HG03342 (cell line): ENCODE data around the gene SS18.
"Not testable (repeated sequence)": the region's sequence is repeated elsewhere in the genome, so short reads cannot be mapped to it uniquely, and the experiment has no call there.

Experiments
- ATAC-seq: cut with Tn5 transposase; IDR thresholded peaks from one replicate; pipeline ENCODE4 v1.9.1; 2021; ENCODE audit warnings: mild to moderate bottlenecking, moderate library complexity; ENCODE audit not compliant: unreplicated experiment

The SS18 gene, protein sequence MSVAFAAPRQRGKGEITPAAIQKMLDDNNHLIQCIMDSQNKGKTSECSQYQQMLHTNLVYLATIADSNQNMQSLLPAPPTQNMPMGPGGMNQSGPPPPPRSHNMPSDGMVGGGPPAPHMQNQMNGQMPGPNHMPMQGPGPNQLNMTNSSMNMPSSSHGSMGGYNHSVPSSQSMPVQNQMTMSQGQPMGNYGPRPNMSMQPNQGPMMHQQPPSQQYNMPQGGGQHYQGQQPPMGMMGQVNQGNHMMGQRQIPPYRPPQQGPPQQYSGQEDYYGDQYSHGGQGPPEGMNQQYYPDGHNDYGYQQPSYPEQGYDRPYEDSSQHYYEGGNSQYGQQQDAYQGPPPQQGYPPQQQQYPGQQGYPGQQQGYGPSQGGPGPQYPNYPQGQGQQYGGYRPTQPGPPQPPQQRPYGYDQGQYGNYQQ

GRCh38 chr18:26090130-26091046 is at the start of gene SS18:
SS18 (minus strand) TSS chr18:26090613; CDS start chr18:26090569, 44 bp downstream.
- ATAC-seq = peak; percentile 78

GRCh38 chr18:26135548-26135947 is 45.1 kb upstream of the SS18 start:
- no peak for ATAC-seq

- no peak for ATAC-seq
Observed at GRCh38 chr18:26134107-26134506, 43.7 kb upstream of the SS18 start.

DNA sequence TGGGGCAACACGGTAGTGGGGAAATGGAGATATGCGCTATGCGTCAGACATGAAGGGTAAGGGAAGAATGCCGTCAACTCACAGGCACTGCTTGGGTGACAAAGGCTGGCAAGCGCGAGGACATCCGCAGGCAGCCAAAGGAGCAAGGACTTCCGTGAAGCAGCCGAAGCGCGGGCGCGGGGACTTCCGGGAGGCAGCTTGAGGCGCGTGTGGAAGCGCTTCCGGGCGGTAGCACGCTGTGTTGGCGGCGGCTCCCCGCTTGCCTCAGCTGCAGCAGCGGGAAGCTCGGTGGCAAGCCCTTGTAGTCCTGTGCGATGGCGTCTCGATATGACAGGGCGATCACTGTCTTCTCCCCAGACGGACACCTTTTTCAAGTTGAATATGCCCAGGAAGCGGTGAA is 43.2 kb upstream of the SS18 start, which contains the start of gene PSMA8:
Gene PSMA8 (plus strand): TSS at position 218 of the 400 bp plus-strand sequence. CDS start 97 bp downstream, at position 315.
- ATAC-seq = no peak

DNA sequence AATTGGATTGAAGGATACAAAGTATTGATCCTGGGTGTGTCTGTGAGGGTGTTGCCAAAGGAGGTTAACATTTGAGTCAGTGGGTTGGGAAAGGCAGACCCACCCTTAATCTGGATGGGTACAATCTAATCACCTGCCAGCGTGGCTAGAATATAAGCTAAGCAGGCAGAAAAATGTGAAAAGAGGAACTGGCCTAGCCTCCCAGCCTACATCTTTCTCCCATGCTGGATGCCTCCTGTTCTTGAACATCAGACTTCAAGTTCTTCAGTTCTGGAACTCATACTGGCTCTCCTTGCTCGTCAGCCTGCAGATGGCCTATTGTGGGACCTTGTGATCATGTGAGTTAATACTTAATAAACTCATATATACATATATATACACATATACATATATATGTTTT is 37.8 kb upstream of the SS18 start:
- ATAC-seq = not testable (repeated sequence)

- ATAC-seq = no peak
Observed at GRCh38 chr18:26127786-26128185, 37.4 kb upstream of the SS18 start.

DNA sequence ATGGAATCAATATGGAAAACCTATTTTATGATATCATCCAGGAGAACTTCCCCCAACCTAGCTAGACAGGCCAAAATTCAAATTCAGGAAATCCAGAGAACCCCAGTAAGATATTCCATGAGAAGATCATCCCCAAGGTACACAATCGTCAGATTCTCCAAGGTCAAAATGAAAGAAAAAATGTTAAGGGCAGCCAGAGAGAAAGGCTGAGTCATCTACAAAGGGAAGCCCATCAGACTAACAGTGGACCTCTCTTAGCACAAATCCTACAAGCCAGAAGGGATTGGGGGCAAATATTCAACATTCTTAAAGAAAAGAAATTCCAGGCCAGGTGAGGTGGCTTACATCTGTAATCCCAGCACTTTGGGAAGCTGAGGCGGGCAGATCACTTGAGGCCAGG is 31.6 kb upstream of the SS18 start:
- ATAC-seq = not testable (repeated sequence)

DNA sequence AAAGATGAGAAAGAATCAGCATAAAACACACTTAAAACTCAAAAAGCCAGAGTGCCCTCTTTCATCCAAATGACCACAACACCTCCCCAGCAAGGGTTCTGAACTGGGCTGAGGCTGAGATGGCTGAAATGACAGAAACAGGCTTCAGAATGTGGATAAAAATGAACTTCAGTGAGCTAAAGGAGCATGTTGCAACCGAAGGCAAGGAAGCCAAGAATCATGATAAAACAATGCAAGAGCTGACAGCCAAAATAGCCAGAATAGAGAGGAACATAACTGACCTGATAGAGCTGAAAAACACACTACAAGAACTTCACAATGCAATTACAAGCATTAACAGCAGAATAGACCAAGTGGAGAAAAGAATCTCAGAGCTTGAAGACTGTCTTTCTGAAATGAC is 31.1 kb upstream of the SS18 start:
- no peak for ATAC-seq

DNA sequence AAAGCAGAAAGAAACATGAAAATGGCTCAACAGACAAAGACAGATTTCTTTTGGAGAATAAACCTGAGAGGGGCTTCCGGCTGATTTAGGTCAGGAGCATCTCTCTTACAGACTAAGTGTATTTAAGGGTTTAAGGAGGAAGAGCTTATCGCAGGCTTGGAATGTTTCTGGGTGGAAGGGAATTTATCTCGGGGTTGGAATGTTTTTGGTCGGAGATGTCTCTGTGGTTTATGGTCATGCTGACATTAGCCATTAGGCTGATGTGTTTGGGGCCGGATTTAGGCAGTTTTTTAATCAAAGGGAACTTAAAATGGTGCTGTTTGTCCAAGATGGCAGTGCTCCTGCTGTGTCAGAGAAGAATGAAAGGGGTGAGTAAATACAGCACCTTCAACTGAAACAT is 28.8 kb upstream of the SS18 start:
- ATAC-seq = no peak

GRCh38 chr18:26104035-26104434 is 13.6 kb upstream of the SS18 start:
- ATAC-seq = no peak

GRCh38 chr18:26103579-26103978 is 13.2 kb upstream of the SS18 start:
- no peak for ATAC-seq

DNA sequence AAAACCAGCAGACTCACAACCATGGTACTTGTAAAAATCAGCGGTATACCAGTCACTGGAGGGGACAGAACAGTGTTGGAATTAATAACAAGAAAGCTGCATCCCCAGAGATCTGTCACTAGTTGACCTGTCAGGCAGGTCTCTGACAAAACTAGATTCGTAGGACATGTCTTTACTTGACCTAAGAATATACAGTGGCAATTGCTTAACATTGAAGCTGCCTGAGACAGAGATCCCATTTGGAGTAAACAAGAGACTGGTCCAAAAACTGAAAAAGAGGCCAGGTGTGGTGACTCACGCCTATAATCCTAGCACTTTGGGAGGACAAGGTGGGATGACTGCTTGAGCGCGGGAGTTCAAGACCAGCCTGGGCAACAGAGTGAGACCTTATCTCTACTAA is 7.2 kb upstream of the SS18 start:
- no peak for ATAC-seq

GRCh38 chr18:26096852-26097251 is 6.4 kb upstream of the SS18 start:
- no peak for ATAC-seq

DNA sequence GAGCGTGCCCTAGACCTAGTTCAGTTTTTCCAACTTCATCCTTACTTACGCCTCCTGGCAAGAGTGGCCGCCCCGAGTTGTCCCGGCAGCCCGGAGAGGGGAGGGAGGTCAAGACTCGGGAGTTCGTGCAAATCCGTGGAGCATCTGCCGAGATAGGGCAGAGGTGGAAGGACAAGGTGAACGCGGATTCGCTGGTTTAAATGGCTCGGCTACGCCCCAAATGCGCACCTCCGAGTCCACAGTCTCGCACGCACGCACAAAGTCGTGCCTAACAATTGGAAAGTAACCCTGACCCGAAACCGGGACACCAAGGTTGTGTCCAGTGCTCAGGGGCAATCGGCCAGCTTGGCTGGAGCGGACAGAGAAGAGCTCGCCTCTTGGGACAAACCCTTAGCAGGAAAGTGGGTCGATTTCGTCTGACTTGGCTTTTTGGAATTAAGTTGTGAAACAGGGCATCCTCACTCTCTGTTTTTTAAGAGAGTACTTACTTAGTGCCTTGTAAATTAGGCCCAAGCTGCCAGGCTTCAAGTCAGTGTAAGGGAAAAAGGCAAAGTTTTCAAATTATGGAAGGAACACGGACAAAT is 726 bp upstream of the SS18 start:
- ATAC-seq = peak; percentile 39

GRCh38 chr18:26089293-26090129 is 902 bp downstream of the SS18 start:
- peak; percentile 10 for ATAC-seq

- no peak for ATAC-seq
Observed at GRCh38 chr18:26088487-26088886, 1.9 kb downstream of the SS18 start.

GRCh38 chr18:26086959-26087358 is 3.5 kb downstream of the SS18 start:
- no peak for ATAC-seq

DNA sequence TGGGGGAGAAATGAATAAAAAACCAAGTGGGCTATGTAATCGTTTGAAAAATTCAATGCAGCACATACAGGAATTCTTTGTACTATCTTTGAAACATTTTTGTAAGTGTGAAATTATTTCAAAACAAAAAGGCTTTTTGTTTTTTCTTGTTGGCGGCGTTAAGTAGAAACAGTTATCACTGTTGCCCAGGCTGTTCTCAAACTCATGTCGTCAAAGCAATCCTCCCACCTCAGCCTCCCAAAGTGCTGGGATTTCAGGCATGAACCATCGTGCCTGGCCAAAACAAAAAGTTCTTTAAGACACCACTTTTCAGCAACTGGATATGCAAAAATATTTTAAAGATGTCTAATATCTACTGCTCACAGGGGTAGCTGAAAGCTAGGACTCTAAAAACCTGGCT is 5.4 kb downstream of the SS18 start:
- no peak for ATAC-seq

DNA sequence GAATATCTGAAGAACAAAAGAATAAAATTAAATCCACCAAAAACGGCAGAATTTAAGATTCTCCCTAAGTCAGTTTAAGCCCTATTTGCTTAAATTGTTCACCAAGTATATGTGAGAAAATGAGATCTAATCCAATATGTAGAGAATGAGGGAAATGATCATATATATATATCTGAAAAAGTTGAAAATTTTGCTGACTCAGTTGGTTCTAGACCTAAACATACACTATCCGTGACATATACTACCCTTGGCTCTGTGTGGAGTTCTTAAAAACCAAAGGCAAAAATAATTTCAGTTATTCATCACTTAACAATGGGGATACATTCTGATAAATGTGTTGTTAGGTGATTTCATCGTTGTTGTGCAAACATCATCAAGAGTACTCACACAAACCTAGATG is 7.3 kb downstream of the SS18 start:
- ATAC-seq = no peak

GRCh38 chr18:26082475-26082874 is 7.9 kb downstream of the SS18 start:
- no peak for ATAC-seq
